Hypothalamus (tissue), 51 donors: ENCODE measurements around the gene CCP110.
"Not testable (repeated sequence)": the region's sequence is repeated elsewhere in the genome, so short reads cannot be mapped to it uniquely, and the experiment has no call there.

Experiments
- DNase-seq, 51 donors: peaks; one replicate each; lab custom pipeline; 2025; lab: John Stamatoyannopoulos, UW

The CCP110 gene

GRCh38 chr16:19512297-19512696 lies 11.4 kb upstream of the CCP110 start:
- no peak for DNase-seq

GRCh38 chr16:19513377-19514053 lies 10.2 kb upstream of the CCP110 start:
- DNase-seq, result no peak

GRCh38 chr16:19515757-19516156 lies 8.0 kb upstream of the CCP110 start:
- no peak for DNase-seq

GRCh38 chr16:19517424-19518089 lies 6.2 kb upstream of the CCP110 start:
- DNase-seq, result no peak

GRCh38 chr16:19518388-19518787 lies 5.4 kb upstream of the CCP110 start:
- no peak for DNase-seq

GRCh38 chr16:19520861-19521331 lies 2.8 kb upstream of the CCP110 start:
- DNase-seq, result no peak

GRCh38 chr16:19521471-19522396 lies 2.0 kb upstream of the CCP110 start, which contains the start of gene GDE1:
Gene GDE1 (minus strand): TSS chr16:19522098. CDS start chr16:19521964, 134 bp downstream.
- peak; percentile 58 to 99 (median 94) for DNase-seq

- DNase-seq, result no peak
Measured at GRCh38 chr16:19522397-19522732, 1.4 kb upstream of the CCP110 start.

- no peak for DNase-seq
Measured at GRCh38 chr16:19522760-19523159, 982 bp upstream of the CCP110 start.

GRCh38 chr16:19523184-19523558 lies 571 bp upstream of the CCP110 start:
- no peak for DNase-seq

- peak in 15 of 51 donors; percentile 14 to 82 (median 47) for DNase-seq
Measured at GRCh38 chr16:19524356-19524615, 544 bp downstream of the CCP110 start.

GRCh38 chr16:19524616-19525384 lies 1.1 kb downstream of the CCP110 start:
- DNase-seq, result peak in 8 of 51 donors; percentile 13 to 82 (median 38)

GRCh38 chr16:19525385-19525723 lies 1.6 kb downstream of the CCP110 start:
- DNase-seq, result no peak

- no peak for DNase-seq
Measured at GRCh38 chr16:19527161-19527560, 3.4 kb downstream of the CCP110 start.

- no peak for DNase-seq
Measured at GRCh38 chr16:19528666-19529065, 4.9 kb downstream of the CCP110 start.

GRCh38 chr16:19532601-19533000 lies 8.9 kb downstream of the CCP110 start:
- peak in 1 of 51 donors; percentile 61 for DNase-seq

GRCh38 chr16:19540241-19540970 lies 16.7 kb downstream of the CCP110 start:
- no peak for DNase-seq

- DNase-seq, result no peak
Measured at GRCh38 chr16:19542138-19542821, 18.5 kb downstream of the CCP110 start.

GRCh38 chr16:19543278-19543996 lies 19.7 kb downstream of the CCP110 start:
- DNase-seq, result not testable (repeated sequence)
